GM12878 (cell line): ENCODE data around the gene ALOX12.

Experiments used
- CTCF ChIP-seq, 3 experiments: IDR thresholded peaks in 2 of 3; conservative IDR thresholded peaks in 1 of 3; 2 replicates each; pipeline ENCODE4 v1.5.1; 2011; ENCODE audit warnings: low read depth in 3 of 3, low read length in 3 of 3, mild to moderate bottlenecking in 3 of 3, control low read depth in 2 of 3, moderate library complexity in 2 of 3, inconsistent platforms in 1 of 3, mixed read lengths in 1 of 3; ENCODE audit not compliant: control insufficient read depth in 2 of 3, insufficient read depth in 1 of 3; ENCODE audit errors: extremely low read depth in 1 of 3
- JUNB ChIP-seq: IDR thresholded peaks from 2 replicates; pipeline ENCODE4 v1.6.1; 2016; ENCODE audit warnings: antibody characterized with exemption, mild to moderate bottlenecking
- ZNF384 ChIP-seq: IDR thresholded peaks from 2 replicates; pipeline ENCODE4 v1.6.1; 2012; ENCODE audit warnings: low read depth, mild to moderate bottlenecking, low read length, improper control_type of control experiment, borderline replicate concordance

- no peak for TF ChIP-seq CTCF (IDR thresholded peaks at IDR 0.05 in 2 of 3, conservative IDR thresholded peaks at IDR 0.05 in 1 of 3; ENCODE audit: control insufficient read depth in 2 of 3, extremely low read depth in 1 of 3, insufficient read depth in 1 of 3, low read depth in 3 of 3, low read length in 3 of 3)
- no peak for TF ChIP-seq JUNB
- no peak for TF ChIP-seq ZNF384
Measured at GRCh38 chr17:7003745-7004144, 7.9 kb downstream of the ALOX12 start.
